GM12874 (cell line): ENCODE data around the gene ETV4.

Experiments used
- CTCF ChIP-seq: IDR thresholded peaks from 2 replicates; pipeline ENCODE4 v1.5.1; 2011; ENCODE audit warnings: low read depth, mild to moderate bottlenecking, control low read depth, low read length, moderate library complexity; ENCODE audit not compliant: insufficient read depth

The ETV4 gene

GRCh38 chr17:43584666-43585102, 38.5 kb upstream of the ETV4 start:
- TF ChIP-seq CTCF, result no peak

- no peak for TF ChIP-seq CTCF
These were observed 37.2 kb upstream of the ETV4 start for GRCh38 chr17:43583332-43583731.

- no peak for TF ChIP-seq CTCF
These were observed 35.5 kb upstream of the ETV4 start for GRCh38 chr17:43581613-43582012.

GRCh38 chr17:43581130-43581529, 35.0 kb upstream of the ETV4 start:
- no peak for TF ChIP-seq CTCF

- no peak for TF ChIP-seq CTCF
These were observed 33.5 kb upstream of the ETV4 start for GRCh38 chr17:43579566-43580140.

- no peak for TF ChIP-seq CTCF
These were observed 32.8 kb upstream of the ETV4 start for GRCh38 chr17:43578699-43579565.

- TF ChIP-seq CTCF, result no peak
These were observed 32.2 kb upstream of the ETV4 start for GRCh38 chr17:43578404-43578698.
